Activated CD4-positive, alpha-beta memory T cell treated with anti-CD3 and anti-CD28 coated beads, Interleukin-2, amount 10 ng/mL, durations not matched to agents 7 days and 5 days (primary cell): ENCODE measurements around the gene ANGPT4. TPM values are rescaled to one million over a fixed set of nuclear protein-coding genes. Genes with fewer than 3 reads are reported as not detected.

Experiments used
- CTCF ChIA-PET: fragments of 350-600 bp; sonication (Branson Sonifier 250); formaldehyde crosslinking; loops from one replicate; lab custom pipeline; 2021; ENCODE audit warnings: antibody characterized with exemption, inconsistent platforms; lab: Charles Lee
- POLR2A ChIA-PET: fragments of 350-600 bp; sonication (Branson Sonifier 250); formaldehyde crosslinking; loops from one replicate; lab custom pipeline; 2021; ENCODE audit warnings: antibody characterized with exemption; lab: Charles Lee
- DNase-seq: peaks from one replicate; pipeline ENCODE4 v3.0.0-alpha.2; 2020
- H3K27ac Mint-ChIP-seq: one replicate; pipeline ENCODE4 v1.8.0; 2021; ENCODE audit warnings: mild to moderate bottlenecking, mixed read lengths
- H3K27me3 Mint-ChIP-seq: one replicate; pipeline ENCODE4 v1.8.0; 2021; ENCODE audit warnings: mixed read lengths
- H3K36me3 Mint-ChIP-seq: one replicate; pipeline ENCODE4 v1.8.0; 2021; ENCODE audit warnings: low read depth, mixed read lengths
- H3K4me1 Mint-ChIP-seq: one replicate; pipeline ENCODE4 v1.8.0; 2021; ENCODE audit warnings: mixed read lengths
- H3K4me3 Mint-ChIP-seq: one replicate; pipeline ENCODE4 v1.8.0; 2021; ENCODE audit warnings: mild to moderate bottlenecking, mixed read lengths
- H3K9me3 Mint-ChIP-seq: one replicate; pipeline ENCODE4 v1.8.0; 2021; ENCODE audit warnings: mixed read lengths
- total RNA-seq, 2 experiments: library from RNA; stranded (reverse); gene quantifications; one replicate each; pipeline ENCODE4 v1.2.3, GENCODE V29; 2021

ANGPT4 gene
- total RNA-seq, 2 experiments from 2014 or later = not detected

DNA sequence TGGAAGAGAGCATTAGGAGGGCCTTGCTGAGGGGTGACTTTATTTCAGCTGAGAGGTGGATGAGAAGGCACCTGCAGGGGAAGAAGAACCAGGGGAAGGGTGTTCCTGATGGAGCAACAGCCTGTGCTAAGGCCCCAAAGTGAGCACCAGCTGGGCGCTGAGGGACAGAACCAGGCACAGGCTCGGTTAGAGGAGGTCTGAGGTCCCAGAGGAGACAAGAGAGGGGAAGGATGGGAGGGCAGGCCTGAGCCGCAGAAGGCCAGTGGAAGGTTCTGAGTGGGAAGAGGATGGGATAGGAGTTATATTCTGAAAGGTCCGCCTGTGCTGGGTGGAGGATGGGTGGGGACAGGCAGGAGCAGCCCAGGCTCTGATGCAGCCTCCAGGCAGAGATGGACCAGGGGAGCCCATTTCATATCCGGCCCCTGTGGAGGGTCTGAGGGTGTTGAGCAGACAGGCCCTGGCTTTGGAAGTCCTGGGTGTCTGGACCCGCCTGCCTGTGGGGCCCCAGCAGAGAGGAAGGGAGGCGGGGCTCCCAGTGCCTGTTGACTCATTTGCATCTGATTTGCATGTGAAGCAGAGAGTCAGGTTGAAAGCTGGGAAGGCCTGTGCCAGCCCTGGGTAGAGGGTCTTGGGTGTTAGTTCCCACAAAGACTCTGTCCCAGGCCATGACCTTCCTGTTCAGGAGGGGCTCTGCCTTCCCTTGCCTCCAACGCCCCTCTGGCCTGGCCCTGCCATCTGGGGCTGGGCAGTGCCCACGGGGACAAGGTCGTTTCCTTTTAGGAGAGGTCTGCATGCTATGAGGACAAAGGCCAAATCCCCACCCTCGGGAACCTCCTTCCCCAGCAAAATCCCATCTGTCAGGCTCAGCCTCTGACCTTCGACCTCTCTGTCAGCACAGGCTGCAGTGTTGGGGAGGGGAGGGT, 93.2 kb downstream of the ANGPT4 start:
- Mint-ChIP-seq H3K36me3 (no peaks in the 10 kb centered on the region), H3K9me3 (no peaks in the 10 kb centered on the region), H3K27me3 (no peaks in the 10 kb centered on the region), H3K4me1 (peaks cover 7% of the 10 kb centered on the region), H3K4me3 (no peak overlapping the region), H3K27ac (no peak overlapping the region)
- DNase-seq = no peak
- ChIA-PET CTCF (interaction anchor here (1.0 kb wide), 1 partner anchor 133 kb away, joined by 3 read pairs; no protein-coding TSS in a partner anchor), POLR2A (no interaction called here)

DNA sequence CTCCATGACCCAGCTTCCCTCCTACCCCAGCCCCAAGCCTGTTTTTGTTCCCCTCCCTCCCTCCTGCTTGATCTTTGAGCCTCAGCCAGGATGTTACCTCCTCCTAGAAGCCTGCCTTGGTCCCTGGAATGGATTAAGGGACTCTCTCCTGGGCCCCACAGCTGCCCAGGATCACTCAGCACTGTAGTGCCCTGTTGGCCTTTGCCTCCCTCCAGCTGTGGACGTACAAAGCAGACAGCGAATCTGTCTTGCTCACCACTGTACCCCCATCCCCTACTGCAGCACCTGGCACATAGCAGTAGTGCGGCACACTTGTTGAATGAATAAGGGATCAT, 94.4 kb downstream of the ANGPT4 start:
- POLR2A ChIA-PET = no interaction called here
- no peak for DNase-seq
- Mint-ChIP-seq H3K4me3 (no peak overlapping the region), H3K27me3 (peaks cover 2% of the 10 kb centered on the region), H3K36me3 (no peaks in the 10 kb centered on the region), H3K9me3 (no peaks in the 10 kb centered on the region), H3K4me1 (peaks cover 7% of the 10 kb centered on the region), H3K27ac (no peak overlapping the region)
- CTCF ChIA-PET = no interaction called here

DNA sequence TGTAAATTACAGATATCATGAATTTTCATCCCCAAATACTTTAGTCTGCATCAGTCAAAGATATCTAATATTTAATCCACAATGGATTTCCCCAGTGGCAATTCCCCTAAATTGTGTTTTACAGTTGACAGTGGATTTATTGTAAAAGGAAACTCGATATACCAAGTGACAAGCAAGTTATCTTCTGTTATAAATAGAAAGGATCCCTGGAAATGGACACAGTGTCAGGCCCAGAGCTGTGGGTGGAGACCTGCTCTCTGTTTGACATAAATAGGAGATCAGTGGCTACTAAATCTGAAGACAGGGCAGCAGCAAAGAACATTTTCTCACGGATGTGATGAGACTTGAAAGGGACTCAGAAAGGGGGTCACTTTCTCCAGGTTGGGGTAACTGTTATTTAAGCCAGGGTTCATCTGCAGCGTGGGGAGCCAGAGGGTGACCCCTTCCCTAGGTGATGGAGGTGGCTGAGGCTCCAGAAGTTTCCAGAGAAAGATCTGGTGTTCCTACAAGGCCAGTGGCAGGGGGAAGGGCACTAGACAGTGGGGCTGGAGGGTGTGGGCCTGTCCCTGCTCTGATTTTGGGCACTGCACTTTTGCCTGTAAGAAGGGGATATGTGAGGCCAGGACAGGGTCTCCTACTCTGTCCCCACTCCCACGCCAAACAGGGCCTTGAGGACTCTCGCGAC, 94.9 kb downstream of the ANGPT4 start:
- ChIA-PET CTCF (interaction anchor here (8.6 kb wide), 1 partner anchor 136 kb away, joined by 170 read pairs; no protein-coding TSS in a partner anchor), POLR2A (no interaction called here)
- H3K27me3 Mint-ChIP-seq = peaks cover 2% of the 10 kb centered on the region
- DNase-seq = no peak
- H3K36me3 Mint-ChIP-seq = no peaks in the 10 kb centered on the region
- no peaks in the 10 kb centered on the region for H3K9me3 Mint-ChIP-seq
- H3K27ac Mint-ChIP-seq = no peak overlapping the region
- H3K4me1 Mint-ChIP-seq = peaks cover 7% of the 10 kb centered on the region
- no peak overlapping the region for H3K4me3 Mint-ChIP-seq

DNA sequence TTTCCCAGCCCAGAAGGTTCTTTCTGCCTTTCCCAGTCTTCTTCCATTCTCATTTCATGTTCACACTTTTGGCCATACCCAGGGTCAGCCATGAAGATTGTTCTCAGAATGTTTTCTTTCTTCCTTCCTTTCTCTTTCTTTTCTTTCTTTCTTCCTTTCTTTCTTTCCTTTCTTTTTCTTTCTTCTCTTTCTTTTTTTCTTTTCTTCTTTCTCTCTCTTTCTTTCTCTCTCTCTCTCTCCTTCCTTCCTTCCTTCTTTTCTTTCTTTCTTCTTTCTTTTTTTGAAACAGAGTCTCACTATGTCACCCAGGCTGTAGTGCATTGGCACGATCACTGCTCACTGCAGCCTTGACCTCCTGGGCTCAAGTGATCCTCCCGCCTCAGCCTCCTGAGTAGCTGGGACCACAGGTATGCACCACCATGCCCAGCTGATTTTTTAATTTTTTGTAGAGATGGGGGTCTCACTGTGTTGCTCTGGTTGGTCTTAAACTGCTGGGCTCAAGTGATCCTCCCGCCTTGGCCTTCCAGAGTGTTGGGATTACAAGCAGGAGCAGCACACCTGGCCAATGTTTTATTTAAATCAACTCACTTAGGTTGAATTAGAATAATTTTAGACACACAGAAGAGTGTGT, 95.7 kb downstream of the ANGPT4 start:
- no peak overlapping the region for H3K27ac Mint-ChIP-seq
- H3K9me3 Mint-ChIP-seq = no peaks in the 10 kb centered on the region
- POLR2A ChIA-PET = no interaction called here
- H3K27me3 Mint-ChIP-seq = peaks cover 7% of the 10 kb centered on the region
- H3K36me3 Mint-ChIP-seq = no peaks in the 10 kb centered on the region
- H3K4me3 Mint-ChIP-seq = no peak overlapping the region
- CTCF ChIA-PET = interaction anchor here (8.6 kb wide), 1 partner anchor 136 kb away, joined by 170 read pairs; no protein-coding TSS in a partner anchor
- H3K4me1 Mint-ChIP-seq = peaks cover 1% of the 10 kb centered on the region
- DNase-seq = no peak

Other genes with a start within 250 kb of the ANGPT4 start
- not detected for gene SCRT2, start 240.5 kb downstream of the ANGPT4 start, total RNA-seq
- not detected for gene SLC52A3, start 147.8 kb downstream of the ANGPT4 start, total RNA-seq
- 10 to 100 TPM; 34.7 to 35.9 TPM for gene FAM110A, start 82.6 kb downstream of the ANGPT4 start, total RNA-seq
- not detected for gene RSPO4, start 86.0 kb upstream of the ANGPT4 start, total RNA-seq
- 100 to 1,000 TPM; 145 TPM for gene PSMF1, start 202.3 kb upstream of the ANGPT4 start, total RNA-seq